GM23338 (cell line): ENCODE measurements around the gene POLDIP3.
"Not testable (repeated sequence)": the region's sequence is repeated elsewhere in the genome, so short reads cannot be mapped to it uniquely, and the experiment has no call there.

Experiments used
- EZH2phosphoT487 ChIP-seq: fragments of 200-600 bp; sonication (generic); IDR thresholded peaks from one replicate; pipeline ENCODE4 v1.8.1; 2018; ENCODE audit warnings: antibody characterized with exemption; ENCODE audit not compliant: unreplicated experiment
- NANOG ChIP-seq: IDR thresholded peaks from 2 replicates; pipeline ENCODE4 v1.6.1; 2016; ENCODE audit warnings: antibody characterized with exemption, borderline replicate concordance
- POLR2AphosphoS5 ChIP-seq: IDR thresholded peaks from 2 replicates; pipeline ENCODE4 v1.6.1; 2016; ENCODE audit warnings: antibody characterized with exemption, low read depth
- TF ChIP-seq, protein P1 (sequence below), 2 experiments: fragments of 200-600 bp in 1 of 2; sonication (generic) in 1 of 2; conservative IDR thresholded peaks; 2 replicates each; pipeline versions ENCODE4 v1.5.1 to v1.6.1; 2016 to 2017; ENCODE audit warnings: antibody characterized with exemption in 2 of 2, low read depth in 2 of 2, mild to moderate bottlenecking in 2 of 2, moderate library complexity in 1 of 2

DNA sequence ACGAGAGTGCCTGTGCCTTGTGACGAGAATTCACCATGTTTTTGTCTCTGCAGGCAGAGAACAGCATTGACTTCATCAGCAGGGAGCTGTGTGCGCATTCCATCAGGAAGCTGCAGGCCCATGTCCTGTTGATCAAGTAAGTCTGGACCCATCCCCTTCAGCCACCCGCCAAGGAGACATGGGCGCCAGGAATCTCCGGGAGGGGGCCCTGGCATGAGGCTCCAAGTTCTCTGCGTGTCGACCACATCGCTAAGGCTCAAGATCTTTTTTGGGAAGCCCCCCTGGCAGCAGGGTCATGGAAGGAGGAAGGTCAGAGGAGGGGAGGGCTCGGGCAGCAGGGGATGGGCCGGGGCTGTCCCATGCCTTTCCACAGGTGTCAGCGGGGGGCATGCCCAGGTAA, 43.6 kb downstream of the POLDIP3 start:
- TF ChIP-seq, protein P1, sequence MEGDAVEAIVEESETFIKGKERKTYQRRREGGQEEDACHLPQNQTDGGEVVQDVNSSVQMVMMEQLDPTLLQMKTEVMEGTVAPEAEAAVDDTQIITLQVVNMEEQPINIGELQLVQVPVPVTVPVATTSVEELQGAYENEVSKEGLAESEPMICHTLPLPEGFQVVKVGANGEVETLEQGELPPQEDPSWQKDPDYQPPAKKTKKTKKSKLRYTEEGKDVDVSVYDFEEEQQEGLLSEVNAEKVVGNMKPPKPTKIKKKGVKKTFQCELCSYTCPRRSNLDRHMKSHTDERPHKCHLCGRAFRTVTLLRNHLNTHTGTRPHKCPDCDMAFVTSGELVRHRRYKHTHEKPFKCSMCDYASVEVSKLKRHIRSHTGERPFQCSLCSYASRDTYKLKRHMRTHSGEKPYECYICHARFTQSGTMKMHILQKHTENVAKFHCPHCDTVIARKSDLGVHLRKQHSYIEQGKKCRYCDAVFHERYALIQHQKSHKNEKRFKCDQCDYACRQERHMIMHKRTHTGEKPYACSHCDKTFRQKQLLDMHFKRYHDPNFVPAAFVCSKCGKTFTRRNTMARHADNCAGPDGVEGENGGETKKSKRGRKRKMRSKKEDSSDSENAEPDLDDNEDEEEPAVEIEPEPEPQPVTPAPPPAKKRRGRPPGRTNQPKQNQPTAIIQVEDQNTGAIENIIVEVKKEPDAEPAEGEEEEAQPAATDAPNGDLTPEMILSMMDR (conservative IDR thresholded peaks at IDR 0.05; ENCODE audit: low read depth in 2 of 2), result not testable (repeated sequence)
- not testable (repeated sequence) for TF ChIP-seq NANOG, POLR2AphosphoS5, EZH2phosphoT487
